Measurements from ENCODE around the gene SBK2. TPM values are rescaled to one million over a fixed set of nuclear protein-coding genes. Genes with fewer than 3 reads are reported as not detected.
"Not testable (repeated sequence)": the region's sequence is repeated elsewhere in the genome, so short reads cannot be mapped to it uniquely, and the experiment has no call there.

SBK2 gene
- total RNA-seq, 1 donor from 2014 or later: not detected

DNA sequence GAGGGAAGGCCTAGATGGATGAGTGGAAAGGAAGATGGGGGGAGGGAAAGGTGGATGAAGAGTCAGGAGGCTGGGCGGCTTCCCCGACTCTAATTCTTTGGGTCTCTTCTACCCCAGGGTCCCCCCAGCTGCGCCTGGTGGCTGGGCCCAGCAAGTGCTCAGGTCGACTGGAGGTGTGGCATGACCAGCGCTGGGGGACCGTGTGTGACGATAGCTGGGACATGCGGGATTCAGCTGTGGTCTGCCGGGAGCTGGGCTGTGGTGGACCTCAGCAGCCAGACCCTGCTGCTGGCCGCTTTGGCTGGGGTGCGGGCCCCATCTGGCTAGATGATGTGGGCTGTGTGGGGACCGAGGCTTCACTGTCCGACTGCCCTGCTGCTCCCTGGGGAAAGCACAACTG lies 39.2 kb downstream of the SBK2 start:
- H3K36me3 ChIP-seq (ENCODE audit: control insufficient read depth, insufficient read depth, low read length): no peaks in the 10 kb centered on the region
- FAIRE-seq: no peak
- no peak for DNase-seq (ENCODE audit: low read depth)
- no peak overlapping the region for H3K4me3 ChIP-seq (ENCODE audit: low read depth, low read length)
- no peaks in the 10 kb centered on the region for H3K27me3 ChIP-seq (ENCODE audit: control insufficient read depth, insufficient read depth, low read length)
- TF ChIP-seq, protein P1, sequence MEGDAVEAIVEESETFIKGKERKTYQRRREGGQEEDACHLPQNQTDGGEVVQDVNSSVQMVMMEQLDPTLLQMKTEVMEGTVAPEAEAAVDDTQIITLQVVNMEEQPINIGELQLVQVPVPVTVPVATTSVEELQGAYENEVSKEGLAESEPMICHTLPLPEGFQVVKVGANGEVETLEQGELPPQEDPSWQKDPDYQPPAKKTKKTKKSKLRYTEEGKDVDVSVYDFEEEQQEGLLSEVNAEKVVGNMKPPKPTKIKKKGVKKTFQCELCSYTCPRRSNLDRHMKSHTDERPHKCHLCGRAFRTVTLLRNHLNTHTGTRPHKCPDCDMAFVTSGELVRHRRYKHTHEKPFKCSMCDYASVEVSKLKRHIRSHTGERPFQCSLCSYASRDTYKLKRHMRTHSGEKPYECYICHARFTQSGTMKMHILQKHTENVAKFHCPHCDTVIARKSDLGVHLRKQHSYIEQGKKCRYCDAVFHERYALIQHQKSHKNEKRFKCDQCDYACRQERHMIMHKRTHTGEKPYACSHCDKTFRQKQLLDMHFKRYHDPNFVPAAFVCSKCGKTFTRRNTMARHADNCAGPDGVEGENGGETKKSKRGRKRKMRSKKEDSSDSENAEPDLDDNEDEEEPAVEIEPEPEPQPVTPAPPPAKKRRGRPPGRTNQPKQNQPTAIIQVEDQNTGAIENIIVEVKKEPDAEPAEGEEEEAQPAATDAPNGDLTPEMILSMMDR (IDR thresholded peaks at IDR 0.05; ENCODE audit: insufficient read depth, low read length, severe bottlenecking): no peak

DNA sequence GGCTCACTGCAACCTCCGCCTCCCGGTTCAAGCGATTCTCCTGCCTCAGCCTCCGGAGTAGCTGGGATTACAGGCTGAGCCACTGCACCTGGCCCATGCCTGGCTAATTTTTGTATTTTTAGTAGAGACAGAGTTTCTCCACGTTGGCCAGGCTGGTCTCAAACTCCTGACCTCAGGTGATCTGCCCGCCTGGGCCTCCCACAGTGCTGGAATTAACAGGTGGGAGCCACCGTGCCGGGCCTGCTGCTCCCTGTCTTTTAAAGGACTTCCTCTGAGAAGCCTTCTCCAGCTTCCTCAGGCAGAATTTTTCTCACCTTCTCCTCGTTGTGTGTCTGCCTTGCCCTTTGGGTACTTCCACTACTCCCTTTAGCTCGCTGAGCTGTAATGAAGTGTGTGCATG lies 40.1 kb downstream of the SBK2 start:
- not testable (repeated sequence) for H3K4me3 ChIP-seq (ENCODE audit: low read depth, low read length); H3K36me3 ChIP-seq (ENCODE audit: control insufficient read depth, insufficient read depth, low read length); DNase-seq (ENCODE audit: low read depth); H3K27me3 ChIP-seq (ENCODE audit: control insufficient read depth, insufficient read depth, low read length); FAIRE-seq

DNA sequence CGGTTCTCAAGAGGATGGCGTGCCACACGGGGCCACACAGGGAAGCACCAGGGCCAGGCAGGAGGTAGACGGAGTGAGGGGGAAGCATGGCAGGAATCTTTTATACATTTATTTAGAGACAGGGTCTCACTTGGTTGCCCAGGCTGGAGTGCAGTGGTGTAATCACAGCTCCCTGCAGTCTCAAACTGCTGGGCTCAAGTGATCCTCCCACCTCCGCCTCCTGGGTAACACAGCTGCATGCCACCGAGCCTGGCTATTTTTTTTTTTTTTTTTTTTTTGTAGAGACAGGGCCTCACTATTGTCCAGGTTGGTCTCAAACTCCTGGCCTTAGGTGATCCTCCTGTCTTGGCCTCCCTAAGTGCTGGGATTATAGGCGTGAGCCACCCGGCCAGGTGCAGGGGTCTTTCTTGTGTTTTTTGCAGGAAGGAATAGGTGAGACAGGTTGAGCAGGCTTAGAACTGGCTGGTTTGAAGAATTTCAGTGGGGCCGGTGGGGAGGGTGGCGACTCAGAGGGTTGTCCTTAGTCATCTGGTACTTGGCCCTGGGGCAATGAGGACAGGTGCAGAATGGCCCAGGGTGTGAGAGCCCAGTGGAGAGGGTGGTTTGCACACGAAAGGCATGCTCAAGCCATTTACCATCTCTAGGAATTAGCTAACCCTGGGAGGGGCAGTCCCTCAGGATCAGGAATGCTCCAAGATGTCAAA lies 41.1 kb downstream of the SBK2 start:
- H3K36me3 ChIP-seq (ENCODE audit: control insufficient read depth, insufficient read depth, low read length): no peaks in the 10 kb centered on the region
- no peak for DNase-seq (ENCODE audit: low read depth)
- H3K27me3 ChIP-seq (ENCODE audit: control insufficient read depth, insufficient read depth, low read length): peaks cover 3% of the 10 kb centered on the region
- no peak for FAIRE-seq
- no peak overlapping the region for H3K4me3 ChIP-seq (ENCODE audit: low read depth, low read length)
- TF ChIP-seq, protein P1 (IDR thresholded peaks at IDR 0.05; ENCODE audit: insufficient read depth, low read length, severe bottlenecking): no peak

DNA sequence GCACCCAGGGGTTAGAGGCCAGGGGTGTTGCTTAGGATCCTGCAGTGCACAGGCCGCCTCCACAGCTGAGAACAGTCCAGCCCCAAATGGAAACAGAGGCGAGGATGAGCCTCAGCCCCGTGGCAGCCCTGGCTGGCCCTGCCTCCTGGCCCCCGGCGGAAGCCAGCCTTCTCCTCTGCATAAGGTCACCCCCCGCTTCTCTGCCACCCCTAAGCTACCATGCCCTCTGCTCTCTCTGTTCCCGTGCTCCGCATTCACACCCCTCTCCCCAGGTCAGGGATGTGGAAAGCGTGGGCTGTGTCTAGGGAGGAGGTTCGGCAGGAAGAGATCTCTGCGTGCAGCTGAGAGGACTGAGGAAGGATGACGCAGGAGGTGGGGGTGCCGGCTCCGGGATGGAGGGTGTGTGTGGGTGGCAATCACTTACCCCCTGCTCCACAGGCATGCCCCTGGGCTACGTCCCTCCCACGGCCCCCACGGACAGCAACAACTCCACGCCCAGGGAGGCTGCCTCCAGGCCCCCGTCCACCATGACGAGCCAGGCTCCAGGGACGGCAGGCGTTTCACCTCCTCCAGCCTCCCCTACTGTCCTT lies 42.7 kb downstream of the SBK2 start:
- Histone ChIP-seq H3K27me3 (ENCODE audit: control insufficient read depth, insufficient read depth, low read length) (peaks cover 5% of the 10 kb centered on the region), H3K4me3 (ENCODE audit: low read depth, low read length) (no peak overlapping the region), H3K36me3 (ENCODE audit: control insufficient read depth, insufficient read depth, low read length) (no peaks in the 10 kb centered on the region)
- FAIRE-seq: no peak
- TF ChIP-seq, protein P1 (IDR thresholded peaks at IDR 0.05; ENCODE audit: insufficient read depth, low read length, severe bottlenecking): no peak
- no peak for DNase-seq (ENCODE audit: low read depth)

DNA sequence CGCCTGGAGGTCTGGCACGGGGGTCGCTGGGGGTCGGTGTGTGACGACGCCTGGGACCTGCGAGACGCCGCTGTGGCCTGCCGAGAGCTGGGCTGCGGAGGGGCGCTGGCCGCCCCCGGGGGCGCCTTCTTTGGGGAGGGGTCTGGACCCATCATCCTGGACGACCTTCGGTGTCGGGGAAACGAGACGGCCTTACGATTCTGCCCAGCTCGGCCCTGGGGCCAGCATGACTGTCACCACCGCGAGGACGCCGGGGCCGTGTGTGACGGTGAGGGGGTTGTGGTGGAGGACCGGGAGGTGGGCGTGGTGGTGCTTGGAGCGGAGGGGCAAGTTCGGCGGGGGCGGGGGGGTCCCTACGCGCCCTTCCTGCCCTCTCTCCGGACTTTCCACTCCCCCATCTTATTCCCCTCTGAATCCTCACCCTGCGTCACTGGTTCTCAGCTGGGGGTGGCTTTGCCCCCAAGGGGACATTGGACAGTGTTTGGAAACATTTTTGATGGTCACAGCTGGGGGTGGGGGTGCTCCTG lies 43.2 kb downstream of the SBK2 start:
- TF ChIP-seq, protein P1 (IDR thresholded peaks at IDR 0.05; ENCODE audit: insufficient read depth, low read length, severe bottlenecking): no peak
- H3K4me3 ChIP-seq (ENCODE audit: low read depth, low read length): no peak overlapping the region
- no peaks in the 10 kb centered on the region for H3K36me3 ChIP-seq (ENCODE audit: control insufficient read depth, insufficient read depth, low read length)
- DNase-seq (ENCODE audit: low read depth) (no peak), FAIRE-seq (no peak)
- H3K27me3 ChIP-seq (ENCODE audit: control insufficient read depth, insufficient read depth, low read length): peaks cover 5% of the 10 kb centered on the region

DNA sequence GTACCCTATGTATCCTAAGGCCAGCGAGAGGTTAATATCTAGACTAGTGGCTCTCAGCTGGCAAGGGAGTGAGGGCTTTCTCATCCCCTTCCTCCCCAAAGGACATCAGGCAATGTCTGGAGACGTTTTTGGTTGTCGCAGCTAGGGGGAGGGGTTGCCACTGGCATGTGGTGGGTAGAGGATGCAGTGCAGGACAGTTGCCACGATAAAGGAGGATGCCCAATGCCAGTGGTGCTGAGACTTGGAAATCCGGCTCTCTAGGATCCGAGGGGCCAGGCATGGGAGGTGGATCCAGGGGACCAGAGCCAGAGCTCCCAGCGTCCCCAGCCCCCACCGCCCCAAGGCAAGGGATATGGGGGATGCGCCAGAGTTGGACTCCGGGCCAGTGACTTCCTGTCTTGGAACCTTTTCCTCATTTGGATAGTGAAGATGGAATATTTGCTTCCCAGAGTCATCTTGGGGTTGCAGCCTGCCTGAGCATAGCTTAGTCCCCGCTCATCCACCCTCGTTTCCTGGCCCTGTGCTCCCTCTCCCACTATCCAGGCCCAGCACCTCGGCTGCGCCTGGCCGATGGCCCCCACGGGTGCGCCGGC lies 43.8 kb downstream of the SBK2 start:
- FAIRE-seq (no peak), DNase-seq (ENCODE audit: low read depth) (no peak)
- Histone ChIP-seq H3K36me3 (ENCODE audit: control insufficient read depth, insufficient read depth, low read length) (no peaks in the 10 kb centered on the region), H3K4me3 (ENCODE audit: low read depth, low read length) (no peak overlapping the region), H3K27me3 (ENCODE audit: control insufficient read depth, insufficient read depth, low read length) (peaks cover 5% of the 10 kb centered on the region)
- TF ChIP-seq, protein P1 (IDR thresholded peaks at IDR 0.05; ENCODE audit: insufficient read depth, low read length, severe bottlenecking): no peak

Measured in bronchial epithelial cell (primary cell).